HG03432 (cell line): Measurements from ENCODE around the gene SV2C.
A peak's percentile ranks its signal among the peaks of the same experiment; 100 is the strongest.
"Not testable (repeated sequence)": the region's sequence is repeated elsewhere in the genome, so short reads cannot be mapped to it uniquely, and the experiment has no call there.

ENCODE experiments used
- ATAC-seq: cut with Tn5 transposase; IDR thresholded peaks from one replicate; pipeline ENCODE4 v1.9.1; 2021; ENCODE audit warnings: mild to moderate bottlenecking, moderate library complexity; ENCODE audit not compliant: unreplicated experiment

The SV2C gene

DNA sequence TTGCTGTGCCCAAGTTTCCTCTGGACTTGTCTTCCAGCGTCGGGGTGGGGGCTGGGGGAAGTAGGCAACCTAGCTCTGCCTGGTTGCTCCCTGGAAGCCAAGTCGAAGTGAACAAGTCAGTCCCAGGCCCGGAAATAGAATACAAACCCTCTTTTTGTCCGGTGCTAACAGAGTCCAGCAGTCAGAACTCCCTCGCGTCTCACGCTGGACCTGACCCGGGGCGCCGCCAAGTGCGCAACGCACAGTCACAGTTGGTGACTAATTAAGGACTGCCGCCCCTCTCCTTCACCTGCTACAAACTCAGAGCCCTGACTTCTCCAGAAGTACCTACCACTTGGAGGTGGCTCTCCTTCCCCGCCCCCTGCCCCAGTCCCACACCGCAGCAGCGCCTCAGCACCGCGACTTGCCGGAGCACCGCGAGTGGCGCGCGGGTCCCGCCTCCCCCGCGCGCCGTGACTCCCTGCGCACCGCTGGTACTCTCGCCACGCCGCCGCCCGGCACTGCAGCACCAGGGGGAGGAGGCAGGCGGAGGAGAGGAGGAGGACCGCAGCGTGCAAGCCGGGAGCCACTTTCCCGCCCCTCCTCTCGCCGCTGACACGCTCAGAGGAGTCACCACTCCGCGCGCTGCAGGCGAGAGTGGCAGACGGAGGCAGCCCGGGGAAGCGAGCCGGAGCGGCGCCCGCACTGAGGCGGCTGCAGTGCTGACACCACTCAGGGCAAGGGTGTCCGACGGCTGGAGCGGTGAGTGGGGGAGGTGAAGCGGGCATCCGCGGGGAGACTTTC is at the start of gene SV2C:
SV2C (plus strand) TSS at position 612 of the 783 bp plus-strand sequence. CDS start 48,368 bp downstream, outside the sequence.
- ATAC-seq, result no peak

GRCh38 chr5:76037736-76038151 is 45.4 kb upstream of the SV2C start:
- not testable (repeated sequence) for ATAC-seq

- ATAC-seq, result no peak
These were observed 45.0 kb upstream of the SV2C start for GRCh38 chr5:76038212-76038611.

- no peak for ATAC-seq
These were observed 42.4 kb upstream of the SV2C start for GRCh38 chr5:76040806-76041205.

DNA sequence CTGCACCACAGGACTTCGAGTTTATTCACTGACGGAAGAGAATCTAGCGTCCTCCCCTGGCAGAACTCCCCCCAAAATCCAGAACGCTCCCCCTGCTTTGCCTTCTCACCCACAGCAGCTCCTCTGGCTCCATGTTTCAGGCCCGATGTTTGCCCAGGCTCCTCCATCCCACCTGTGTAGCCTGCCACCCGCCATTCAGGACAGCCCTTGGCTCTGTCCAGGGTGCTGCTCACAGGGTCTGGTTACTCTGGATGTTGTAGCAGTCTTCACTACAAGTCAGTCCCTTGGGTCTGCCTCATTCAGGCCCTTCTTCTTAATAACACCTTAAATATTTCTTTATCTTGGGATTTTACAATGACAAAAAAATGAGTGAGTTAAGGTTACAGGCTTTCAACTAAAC is 41.3 kb upstream of the SV2C start:
- ATAC-seq, result no peak

DNA sequence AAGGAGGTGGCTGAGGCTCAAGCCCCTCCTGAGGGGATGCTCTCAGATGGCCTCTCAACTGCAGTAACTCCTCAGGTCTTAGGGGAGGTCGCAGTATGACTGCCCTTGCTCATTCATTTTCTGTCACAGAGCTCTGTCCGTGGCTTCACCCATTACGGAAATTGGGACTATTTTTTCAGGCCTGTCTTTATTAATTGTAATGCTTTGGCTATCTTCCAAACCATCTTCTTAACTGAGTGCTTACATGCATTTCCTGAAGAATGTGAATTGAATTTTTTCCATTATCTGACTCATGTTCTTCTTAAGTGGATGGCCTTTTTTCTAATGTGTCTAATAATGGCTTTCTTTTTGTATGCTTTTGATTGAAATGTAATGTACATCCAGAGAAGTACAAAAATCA is 36.4 kb upstream of the SV2C start:
- ATAC-seq, result no peak

- ATAC-seq, result no peak
These were observed 33.0 kb upstream of the SV2C start for GRCh38 chr5:76050134-76050533.

DNA sequence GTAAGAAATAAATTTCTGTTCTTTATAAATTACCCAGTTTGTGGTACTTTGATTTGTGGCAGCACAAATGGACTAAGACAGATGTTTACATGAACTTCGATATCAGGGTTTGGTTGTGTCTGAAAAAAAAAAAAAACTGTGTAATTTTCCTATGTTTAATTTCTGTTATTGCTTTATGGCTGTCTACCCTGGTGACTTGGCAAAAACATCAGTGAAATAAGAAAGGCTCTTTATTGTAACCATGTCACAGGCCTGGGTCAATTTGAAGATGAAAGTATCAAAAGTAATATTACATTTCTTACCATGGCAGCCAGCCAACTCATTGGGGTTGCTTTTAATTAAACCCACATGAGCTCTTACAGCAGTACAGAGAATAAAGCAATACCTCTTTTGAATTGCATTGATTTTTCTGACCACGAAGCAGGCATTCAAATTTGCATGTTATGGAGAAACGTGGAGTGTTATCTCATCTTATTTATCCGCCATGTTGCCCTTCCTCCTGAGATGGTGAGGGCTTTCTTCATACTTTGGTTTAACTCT is 20.6 kb upstream of the SV2C start:
- ATAC-seq, result no peak

GRCh38 chr5:76065258-76065657 is 17.9 kb upstream of the SV2C start:
- no peak for ATAC-seq

DNA sequence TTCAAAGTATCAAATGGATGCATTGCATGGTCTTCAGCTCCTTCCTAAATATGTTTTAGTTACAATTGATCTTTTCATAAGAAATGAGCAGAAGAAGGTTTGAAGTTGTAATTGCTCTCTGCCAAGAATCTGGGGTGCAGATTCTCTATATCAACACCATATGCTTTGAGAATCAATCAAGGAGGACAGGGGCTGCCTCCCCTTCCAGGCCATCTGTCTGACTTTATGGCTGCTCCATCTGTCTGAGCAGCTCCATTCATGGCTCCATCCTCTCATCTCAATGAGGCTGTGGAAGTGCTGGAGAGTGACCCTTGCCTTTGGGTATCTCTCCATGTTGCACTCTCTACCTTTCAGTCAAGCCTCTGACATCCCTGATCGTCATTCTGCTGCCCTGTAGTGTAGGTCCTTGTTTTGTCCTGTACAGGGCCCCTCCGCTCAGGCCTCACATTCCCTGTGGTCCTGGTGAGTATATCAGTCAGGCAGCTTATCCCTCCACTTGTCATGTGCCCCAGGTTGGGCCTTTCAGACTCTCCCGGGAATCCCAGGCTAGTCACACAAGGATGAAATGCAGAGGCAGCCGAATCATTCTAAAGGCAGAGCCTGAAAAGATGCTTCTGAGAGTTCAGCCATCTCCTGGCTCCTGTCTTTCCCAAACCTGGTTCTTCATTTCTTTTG is 14.0 kb upstream of the SV2C start:
- no peak for ATAC-seq

DNA sequence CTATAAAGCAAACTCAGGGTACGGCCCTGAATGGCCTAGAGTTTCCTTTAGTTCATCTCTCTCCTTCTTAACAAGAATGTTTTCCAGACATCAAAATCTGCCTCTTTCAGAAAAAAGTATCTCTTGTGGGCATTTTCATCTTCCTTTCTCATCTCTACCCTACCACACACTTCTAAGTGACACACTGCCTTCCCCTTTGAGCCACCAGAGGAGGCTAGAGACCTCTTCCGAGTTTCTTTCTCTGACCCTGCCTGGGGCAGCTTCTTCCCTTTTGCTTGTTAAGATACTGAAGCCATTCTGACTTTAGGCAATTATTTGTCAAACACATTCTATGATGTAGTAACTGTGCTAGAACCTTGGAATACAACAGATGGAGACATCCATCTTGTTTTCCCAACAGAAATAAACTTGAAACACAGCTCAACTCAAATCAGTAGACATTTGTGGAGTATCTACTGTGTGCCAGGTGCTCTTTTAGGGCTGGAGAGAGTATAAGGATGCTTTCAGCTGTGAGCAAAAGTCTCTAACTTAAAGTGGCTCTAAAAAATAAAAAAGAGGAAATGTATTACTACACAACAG is 8.6 kb upstream of the SV2C start:
- ATAC-seq, result no peak

DNA sequence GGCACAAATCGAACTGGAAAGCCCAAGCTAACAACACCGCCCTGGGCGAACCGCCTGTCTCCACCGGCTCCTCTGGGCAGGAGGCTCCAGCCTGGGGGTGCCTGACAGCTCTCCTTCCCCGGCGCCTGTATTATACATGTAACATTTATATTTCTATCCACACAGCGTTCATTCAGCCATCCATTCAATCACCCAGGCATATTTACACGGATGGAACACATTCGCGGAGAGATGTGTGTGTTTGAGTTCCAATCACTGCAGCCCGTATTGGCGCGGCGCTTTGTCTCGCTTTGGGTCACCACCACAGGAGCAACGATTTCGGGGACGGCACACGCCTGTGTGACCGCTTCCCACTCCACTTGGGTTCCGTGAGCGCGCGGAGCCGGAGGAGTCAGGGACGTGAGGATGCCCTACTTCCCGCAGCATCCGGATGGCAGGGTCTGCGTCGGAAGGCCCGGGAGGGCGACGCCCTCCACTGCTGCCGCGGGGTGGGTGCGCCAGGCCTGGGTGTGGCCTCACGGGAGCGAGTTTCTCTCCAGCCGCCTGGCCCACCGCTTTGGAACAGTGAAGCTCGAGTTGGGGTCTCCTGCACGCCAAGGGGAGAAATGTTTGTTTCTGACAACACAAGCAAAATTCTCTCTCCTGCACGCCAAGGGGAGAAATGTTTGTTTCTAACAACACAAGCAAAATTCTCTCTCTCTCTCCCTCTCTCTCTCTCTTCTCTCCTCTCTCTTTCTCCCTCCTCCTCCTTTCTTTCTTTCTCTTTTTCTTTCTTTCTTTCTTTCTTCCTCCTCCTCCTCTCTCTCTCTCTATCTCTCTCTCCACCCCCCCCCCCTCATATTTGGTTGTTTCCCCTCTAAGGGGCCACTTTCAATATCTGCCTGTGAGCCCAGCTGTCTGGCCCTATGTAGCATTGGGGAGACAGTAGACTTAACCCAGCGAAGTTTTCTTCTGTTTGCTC is 1.1 kb upstream of the SV2C start:
- no peak for ATAC-seq

DNA sequence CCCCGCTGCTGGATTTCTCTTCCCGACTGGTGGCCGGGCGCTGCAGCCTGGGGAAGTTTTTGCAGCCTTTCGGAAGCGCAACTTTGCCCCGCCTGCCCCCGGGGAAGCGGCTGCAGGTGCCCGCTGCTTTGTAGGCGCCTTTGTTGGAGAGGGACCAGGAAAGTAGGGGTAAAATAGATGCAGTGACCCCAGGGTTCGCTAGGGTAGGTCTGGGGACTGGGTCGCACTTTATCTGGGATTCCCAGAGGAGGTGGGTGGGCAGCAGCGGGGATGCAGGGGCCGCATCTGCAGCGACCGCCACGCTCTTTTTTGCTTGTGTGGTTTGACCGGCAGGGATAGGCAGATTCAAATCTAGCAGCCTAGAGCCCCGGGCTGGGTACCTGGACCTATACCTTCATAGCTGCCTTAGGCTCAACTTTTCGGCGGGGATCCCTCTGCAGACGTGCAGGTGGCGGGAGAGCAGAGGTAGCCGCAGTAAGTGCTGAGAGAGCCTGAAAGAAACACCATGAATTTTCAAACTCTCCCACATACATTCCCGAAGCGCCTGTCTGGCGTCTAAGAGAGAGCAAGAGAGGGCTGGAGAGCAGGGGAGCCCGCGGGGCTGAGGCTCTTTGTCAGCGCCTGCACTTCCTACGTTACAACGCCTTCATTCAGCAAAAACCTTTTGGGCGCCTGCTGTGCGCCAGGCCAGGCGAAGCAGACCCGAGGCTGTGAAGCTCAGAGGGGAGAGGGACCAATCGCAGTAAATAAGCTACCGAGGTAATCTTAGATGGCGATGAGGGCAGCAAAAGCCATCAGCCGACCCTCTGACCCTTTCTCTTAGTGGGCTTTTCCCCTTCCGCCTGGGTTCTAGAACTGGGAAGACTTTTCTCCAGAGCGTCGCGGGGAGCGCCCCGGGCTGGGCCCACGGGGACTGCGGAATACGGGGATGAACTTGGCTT is 642 bp downstream of the SV2C start:
- ATAC-seq, result no peak

DNA sequence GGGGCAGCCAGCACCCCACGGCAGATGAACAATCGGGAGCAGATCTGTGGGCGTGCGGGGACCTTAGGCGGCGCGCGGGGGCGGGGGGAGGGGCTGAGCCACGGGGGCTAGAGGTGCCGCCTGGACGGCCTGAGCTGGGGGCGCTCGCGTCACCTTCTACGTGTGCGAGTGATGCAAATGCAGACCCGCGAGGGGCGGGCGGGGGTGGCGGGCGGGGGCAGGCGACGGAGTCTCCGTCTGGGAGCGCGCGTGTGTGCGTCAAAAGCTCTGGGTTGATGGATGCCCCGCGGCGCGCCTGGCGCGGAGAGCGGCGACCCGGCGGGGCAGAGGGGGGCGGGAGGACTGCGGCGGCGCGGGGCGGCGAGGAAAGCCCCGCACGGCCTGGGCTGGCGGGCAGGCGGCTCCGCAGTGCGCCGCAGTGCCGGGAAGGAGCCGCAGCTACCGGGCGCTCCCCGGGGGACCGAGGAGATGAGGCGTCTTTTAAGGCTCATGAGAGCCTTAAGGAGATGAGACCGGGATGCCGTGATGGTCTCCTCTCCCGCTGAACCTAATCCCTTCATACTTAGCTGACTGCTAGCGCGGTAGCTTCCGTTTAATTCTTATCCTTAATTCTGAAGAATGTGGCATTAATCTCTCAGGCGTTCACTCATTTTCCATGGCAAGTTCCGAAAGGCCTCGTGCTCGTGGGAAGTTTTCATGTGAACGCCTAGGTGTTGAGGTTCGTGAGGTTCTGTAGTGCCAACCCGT is 1.5 kb downstream of the SV2C start:
- no peak for ATAC-seq

GRCh38 chr5:76085243-76085579 is 2.0 kb downstream of the SV2C start:
- ATAC-seq, result no peak

- no peak for ATAC-seq
These were observed 2.9 kb downstream of the SV2C start for GRCh38 chr5:76086095-76086494.

- not testable (repeated sequence) for ATAC-seq
These were observed 6.0 kb downstream of the SV2C start for GRCh38 chr5:76089156-76089555.

GRCh38 chr5:76091351-76091750 is 8.2 kb downstream of the SV2C start:
- ATAC-seq, result no peak

DNA sequence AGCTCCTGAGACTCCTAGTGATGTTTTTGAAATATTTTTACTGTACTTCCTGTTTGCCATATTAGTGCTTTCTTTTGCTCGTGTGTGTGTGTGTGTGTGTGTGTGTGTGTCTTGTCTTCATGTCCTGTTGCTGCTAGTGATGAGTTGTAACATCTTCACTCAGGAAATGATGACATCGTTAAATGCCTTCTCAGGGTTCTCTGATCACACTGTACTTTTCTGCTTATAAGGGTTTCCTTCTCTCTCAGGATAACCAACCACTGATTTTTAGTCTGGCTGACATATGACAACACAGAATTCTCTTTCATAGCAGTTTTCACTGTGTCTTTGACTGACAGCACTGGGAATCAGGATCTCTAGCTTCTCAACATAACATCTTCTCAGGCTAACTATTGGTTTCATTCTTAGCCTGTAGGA is 16.1 kb downstream of the SV2C start:
- ATAC-seq, result peak; percentile 54
